Choroid plexus epithelial cell (primary cell): ENCODE results near the gene BAIAP3.

Experiments used
- DNase-seq: peaks from one replicate; pipeline ENCODE4 v3.0.0-alpha.2; 2010; ENCODE audit warnings: low read depth
- H3K4me3 ChIP-seq: 2 replicates; pipeline ENCODE4 v1.5.1; 2011; ENCODE audit warnings: low read depth, mild to moderate bottlenecking, control low read depth, low read length, moderate library complexity
- TF ChIP-seq, protein P1 (sequence below): conservative IDR thresholded peaks from 2 replicates; pipeline ENCODE4 v1.5.1; 2011; ENCODE audit warnings: low read depth, mild to moderate bottlenecking, control low read depth, inconsistent platforms, low read length, moderate library complexity

The BAIAP3 gene

DNA sequence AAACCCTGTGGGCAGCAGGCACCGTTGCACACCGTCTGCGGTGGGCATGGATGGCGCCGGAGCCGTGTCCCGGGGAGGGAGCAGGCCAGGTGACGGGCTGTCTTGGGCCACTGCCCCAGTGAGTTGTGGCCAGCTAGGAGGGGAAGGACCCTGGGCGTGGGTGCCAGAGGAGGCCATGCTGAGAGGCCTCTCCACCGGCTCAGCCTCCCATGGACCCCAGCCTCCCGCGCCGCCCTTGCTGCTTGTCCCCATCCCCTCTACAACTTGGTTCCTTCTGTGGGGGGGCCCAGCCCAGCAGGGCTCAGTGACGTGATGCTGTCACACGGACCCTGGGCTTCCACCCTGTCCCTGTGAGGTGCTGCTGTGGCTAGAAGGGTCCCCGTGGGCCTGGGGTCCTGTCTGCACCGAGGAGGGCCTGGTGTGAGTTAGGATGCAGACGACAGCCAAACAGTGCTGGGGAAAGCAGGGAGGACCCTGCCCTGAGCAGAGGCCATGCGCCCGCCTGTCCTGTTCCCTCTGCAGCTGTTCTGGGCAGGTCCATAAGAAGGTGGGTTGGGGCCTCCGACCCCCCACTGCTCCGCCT, 12.7 kb upstream of the BAIAP3 start:
- TF ChIP-seq, protein P1, sequence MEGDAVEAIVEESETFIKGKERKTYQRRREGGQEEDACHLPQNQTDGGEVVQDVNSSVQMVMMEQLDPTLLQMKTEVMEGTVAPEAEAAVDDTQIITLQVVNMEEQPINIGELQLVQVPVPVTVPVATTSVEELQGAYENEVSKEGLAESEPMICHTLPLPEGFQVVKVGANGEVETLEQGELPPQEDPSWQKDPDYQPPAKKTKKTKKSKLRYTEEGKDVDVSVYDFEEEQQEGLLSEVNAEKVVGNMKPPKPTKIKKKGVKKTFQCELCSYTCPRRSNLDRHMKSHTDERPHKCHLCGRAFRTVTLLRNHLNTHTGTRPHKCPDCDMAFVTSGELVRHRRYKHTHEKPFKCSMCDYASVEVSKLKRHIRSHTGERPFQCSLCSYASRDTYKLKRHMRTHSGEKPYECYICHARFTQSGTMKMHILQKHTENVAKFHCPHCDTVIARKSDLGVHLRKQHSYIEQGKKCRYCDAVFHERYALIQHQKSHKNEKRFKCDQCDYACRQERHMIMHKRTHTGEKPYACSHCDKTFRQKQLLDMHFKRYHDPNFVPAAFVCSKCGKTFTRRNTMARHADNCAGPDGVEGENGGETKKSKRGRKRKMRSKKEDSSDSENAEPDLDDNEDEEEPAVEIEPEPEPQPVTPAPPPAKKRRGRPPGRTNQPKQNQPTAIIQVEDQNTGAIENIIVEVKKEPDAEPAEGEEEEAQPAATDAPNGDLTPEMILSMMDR = no peak
- no peak for DNase-seq
- H3K4me3 ChIP-seq = no peak overlapping the region

DNA sequence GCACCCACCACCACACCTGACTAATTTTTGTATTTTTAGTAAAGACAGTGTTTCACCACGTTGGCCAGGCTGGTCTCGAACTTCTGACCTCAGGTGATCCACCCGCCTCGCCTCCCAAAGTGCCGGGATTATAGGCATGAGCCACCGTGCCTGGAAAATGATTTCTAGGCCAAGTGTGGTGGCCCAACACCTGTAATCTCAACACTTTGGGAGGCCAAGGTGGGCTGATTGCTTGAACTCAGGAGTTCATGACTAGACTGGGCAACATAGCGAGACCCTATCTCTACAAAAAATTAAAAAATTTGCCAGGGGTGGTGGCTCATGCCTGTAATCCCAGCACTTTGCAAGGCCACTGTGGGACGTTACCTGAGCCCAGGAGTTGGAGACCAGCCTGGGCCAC, 11.0 kb upstream of the BAIAP3 start:
- TF ChIP-seq, protein P1 = no peak
- no peak overlapping the region for H3K4me3 ChIP-seq
- no peak for DNase-seq

DNA sequence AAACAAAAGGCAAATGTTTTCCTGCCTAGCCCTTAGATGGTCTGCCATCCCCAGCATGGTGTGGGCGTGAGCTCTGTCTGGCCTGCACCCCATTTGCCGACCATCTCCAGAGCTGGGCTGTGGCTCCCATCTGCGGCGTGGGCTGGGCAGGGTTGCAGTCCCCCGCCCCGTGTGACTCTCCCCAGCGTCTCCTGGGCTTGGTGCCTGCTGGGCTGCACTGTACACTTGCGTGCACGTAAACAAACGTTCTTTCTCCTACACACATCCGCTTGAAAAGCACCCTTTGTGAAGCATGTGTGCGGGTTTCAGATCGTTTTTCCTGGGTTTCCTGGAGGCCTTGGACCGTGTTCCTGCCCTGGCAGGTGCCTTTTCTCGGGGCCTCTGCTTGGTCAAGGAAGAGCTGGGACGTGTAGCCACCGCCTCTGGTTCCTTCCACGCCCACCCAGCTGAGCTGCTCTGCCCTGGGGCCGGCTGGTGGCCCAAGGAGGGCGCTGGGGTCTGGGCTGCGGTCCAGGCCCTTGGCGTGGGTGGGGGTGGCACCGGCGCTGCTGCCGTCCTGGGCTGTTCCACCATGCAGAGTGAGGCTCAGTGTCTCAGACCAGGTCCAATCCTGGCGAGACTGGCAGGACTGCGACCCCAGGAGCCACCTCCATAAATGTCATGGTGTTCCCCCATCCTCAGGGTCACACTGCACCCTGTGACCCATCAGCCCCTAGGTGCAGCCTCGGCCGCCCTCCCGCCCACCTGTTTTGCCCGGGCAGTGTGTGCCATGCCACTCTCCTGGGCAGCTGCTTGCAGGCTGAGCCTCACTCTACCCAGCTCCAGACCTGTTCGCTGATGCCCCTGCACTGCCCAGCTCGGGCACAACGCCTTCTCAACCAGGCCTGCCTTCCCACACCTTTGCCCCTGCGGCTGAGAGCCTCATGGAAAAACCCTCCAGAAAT, 9.9 kb upstream of the BAIAP3 start:
- H3K4me3 ChIP-seq = no peak overlapping the region
- TF ChIP-seq, protein P1 = no peak

DNA sequence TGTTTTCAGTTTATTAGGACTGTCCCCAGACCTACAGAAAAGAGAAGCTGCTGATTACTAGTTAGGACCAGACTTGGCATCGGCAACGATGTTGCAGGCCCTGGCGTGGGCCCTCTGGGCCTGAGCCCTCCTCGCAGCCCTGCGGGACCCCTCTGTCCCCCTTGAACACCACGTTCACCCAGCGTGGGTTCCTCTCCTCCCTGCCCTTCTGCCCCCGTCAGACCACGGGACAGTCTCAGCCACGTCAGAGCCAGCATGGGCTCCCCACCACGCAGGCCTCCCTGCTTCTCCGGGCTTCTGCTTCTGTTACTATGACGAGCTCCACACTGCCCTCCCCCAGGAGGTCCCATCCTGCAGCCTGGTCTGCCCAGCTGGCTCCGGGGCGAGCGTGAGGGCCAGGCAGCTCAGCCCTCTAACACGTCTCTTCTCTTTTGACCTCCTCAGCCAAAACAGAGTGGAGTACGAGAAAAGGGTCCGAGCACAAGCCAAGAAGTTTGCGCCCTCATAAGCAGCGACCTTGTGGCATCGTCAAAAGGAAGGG, 9.1 kb upstream of the BAIAP3 start:
- TF ChIP-seq, protein P1 = no peak
- no peak overlapping the region for H3K4me3 ChIP-seq

More for the DNA sequence above, 9.9 kb upstream of the BAIAP3 start:
- DNase-seq = no peak

DNA sequence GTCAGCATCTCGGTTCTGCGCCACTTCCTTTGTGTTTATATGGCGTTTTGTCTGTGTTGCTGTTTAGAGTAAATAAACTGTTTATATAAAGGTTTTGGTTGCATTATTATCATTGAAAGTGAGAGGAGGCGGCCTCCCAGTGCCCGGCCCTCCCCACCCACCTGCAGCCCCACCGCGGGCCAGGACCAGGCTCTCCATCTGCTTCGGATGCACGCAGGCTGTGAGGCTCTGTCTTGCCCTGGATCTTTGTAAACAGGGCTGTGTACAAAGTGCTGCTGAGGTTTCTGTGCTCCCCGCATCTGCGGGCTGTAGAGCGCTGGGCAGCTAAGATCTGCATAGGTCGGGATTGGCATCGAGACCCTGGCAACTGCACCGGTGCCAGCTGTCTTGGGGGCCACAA, 8.2 kb upstream of the BAIAP3 start:
- TF ChIP-seq, protein P1 = no peak
- DNase-seq = no peak
- no peak overlapping the region for H3K4me3 ChIP-seq

More for the DNA sequence above, 9.1 kb upstream of the BAIAP3 start:
- no peak for DNase-seq

DNA sequence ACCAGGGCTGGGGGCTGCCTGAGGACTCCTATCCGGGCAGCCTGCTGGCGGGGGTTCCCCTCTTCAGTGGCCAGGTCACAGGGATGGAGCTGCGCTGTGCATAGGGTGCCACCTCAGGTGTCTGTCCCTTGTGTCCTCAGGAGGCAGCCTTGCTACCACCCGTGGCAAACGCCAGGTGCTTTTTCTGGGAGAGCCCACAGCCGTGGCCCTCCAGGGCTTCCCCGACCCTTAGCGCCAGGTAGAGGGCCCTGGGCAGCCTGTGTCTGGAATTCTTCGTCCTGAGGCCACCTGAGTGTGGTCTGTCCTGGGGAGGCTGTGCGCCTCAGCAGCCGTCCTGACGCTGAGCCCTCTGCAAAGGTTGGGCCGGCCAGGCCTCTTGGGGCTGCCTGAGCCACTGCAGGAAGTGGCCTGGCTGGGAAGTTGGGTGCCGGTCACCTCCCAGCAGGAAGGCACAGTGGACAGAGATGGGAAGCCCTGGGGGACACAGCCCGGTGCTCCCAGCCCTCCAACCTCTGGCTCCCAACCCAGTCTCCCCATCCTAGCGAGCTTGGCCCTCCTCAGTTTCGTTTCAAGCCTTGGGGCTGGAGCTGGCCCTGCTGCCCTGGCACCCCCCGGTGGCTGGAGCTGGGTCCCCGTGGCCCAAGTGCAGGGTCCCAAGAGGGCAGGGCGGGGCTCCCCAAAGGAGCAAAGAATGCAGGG, 7.6 kb upstream of the BAIAP3 start:
- no peak overlapping the region for H3K4me3 ChIP-seq
- no peak for DNase-seq
- TF ChIP-seq, protein P1 = no peak
